PFSK-1 (cell line): ENCODE results near the gene ECHS1.

Experiments
- POLR2AphosphoS5 ChIP-seq: IDR thresholded peaks from 2 replicates; pipeline ENCODE4 v1.6.1; 2012; ENCODE audit warnings: low read depth, mild to moderate bottlenecking, control low read depth, low read length, moderate library complexity
- REST ChIP-seq, 2 experiments: IDR thresholded peaks; 2 replicates each; pipeline versions ENCODE4 v1.6.1 to v1.8.0; 2011 to 2012; ENCODE audit warnings: low read depth in 2 of 2, low read length in 2 of 2, control low read depth in 1 of 2, inconsistent platforms in 1 of 2, mild to moderate bottlenecking in 1 of 2, moderate library complexity in 1 of 2; ENCODE audit not compliant: insufficient read depth in 1 of 2
- SIN3A ChIP-seq: IDR thresholded peaks from 2 replicates; pipeline ENCODE4 v1.6.1; 2012; ENCODE audit warnings: mild to moderate bottlenecking, low read length, moderate library complexity, borderline replicate concordance; ENCODE audit not compliant: insufficient read depth

GRCh38 chr10:133353202-133353959, 19.8 kb downstream of the ECHS1 start:
- TF ChIP-seq REST (IDR thresholded peaks at IDR 0.05; ENCODE audit: insufficient read depth in 1 of 2, low read depth in 2 of 2, low read length in 2 of 2) (no peak), POLR2AphosphoS5 (no peak), SIN3A (no peak)
